Vagina (tissue), 2 donors: ENCODE data around the gene TAAR6. TPM values are rescaled to one million over a fixed set of nuclear protein-coding genes. Genes with fewer than 3 reads are reported as not detected.

Experiments
- DNase-seq, 2 donors: peaks; one replicate each; pipeline ENCODE4 v3.0.0-alpha.2; 2017; ENCODE audit errors: extremely low spot score in 2 of 2
- H3K27ac ChIP-seq: fragments of 200-600 bp; sonication (generic); one replicate; pipeline ENCODE4 v1.5.1; 2019
- H3K27me3 ChIP-seq: fragments of 200-600 bp; sonication (generic); one replicate; pipeline ENCODE4 v1.5.1; 2019
- H3K36me3 ChIP-seq, 2 donors: fragments of 200-600 bp; sonication (generic); one replicate each; pipeline ENCODE4 v1.5.1; 2017 to 2019
- H3K4me1 ChIP-seq: fragments of 200-600 bp; sonication (generic); one replicate; pipeline ENCODE4 v1.5.1; 2019
- H3K4me3 ChIP-seq, 2 donors: fragments of 200-600 bp; sonication (generic); 1 replicate in 1 of 2; 2 replicates in 1 of 2; pipeline ENCODE4 v1.5.1; 2016 to 2019
- H3K9me3 ChIP-seq: fragments of 200-600 bp; sonication (generic); one replicate; pipeline ENCODE4 v1.5.1; 2019
- CTCF ChIP-seq, 3 experiments: fragments of 450-650 bp in 2 of 3; fragments of 200-600 bp in 1 of 3; sonication (generic) in 1 of 3; IDR thresholded peaks; one replicate each; pipeline ENCODE4 v1.5.1; 2017 to 2019; ENCODE audit warnings: antibody characterized with exemption in 3 of 3, mild to moderate bottlenecking in 2 of 3, moderate library complexity in 2 of 3
- POLR2A ChIP-seq, 2 donors: fragments of 450-650 bp; IDR thresholded peaks; one replicate each; pipeline ENCODE4 v1.6.1; 2017; ENCODE audit warnings: antibody characterized with exemption in 2 of 2, mild to moderate bottlenecking in 2 of 2, moderate library complexity in 2 of 2
- POLR2AphosphoS5 ChIP-seq, 2 donors: sonication (generic); formaldehyde crosslinking; IDR thresholded peaks; one replicate each; pipeline ENCODE4 v1.9.0; 2017; ENCODE audit warnings: antibody characterized with exemption in 2 of 2, mild to moderate bottlenecking in 2 of 2, low read depth in 1 of 2; ENCODE audit not compliant: insufficient read depth in 1 of 2
- intact Hi-C: fragments of 100-400 bp; cut with DNase I; formaldehyde crosslinking; loops from one replicate; pipeline ENCODE4 v1.15.1; 2023
- small RNA-seq: library from RNA; depleted of rRNA; stranded (forward); fragments of <200 nt; gene quantifications from one replicate; pipeline ENCODE3, GENCODE V24; 2016
- total RNA-seq: library from RNA; depleted of rRNA; stranded (reverse); fragments of >200 nt; gene quantifications from one replicate; pipeline ENCODE4 v1.2.3, GENCODE V29; 2016

Gene TAAR6
- total RNA-seq, 1 donor from 2014 or later, result not detected

GRCh38 chr6:132612449-132613108 is 42.5 kb downstream of the TAAR6 start:
- TF ChIP-seq CTCF (IDR thresholded peaks at IDR 0.05) (no peak), POLR2AphosphoS5 (IDR thresholded peaks at IDR 0.05; ENCODE audit: insufficient read depth in 1 of 2, low read depth in 1 of 2) (no peak), POLR2A (IDR thresholded peaks at IDR 0.05) (no peak)
- Histone ChIP-seq H3K27me3 (no peaks in the 10 kb centered on the region), H3K4me1 (no peaks in the 10 kb centered on the region), H3K9me3 (no peaks in the 10 kb centered on the region), H3K27ac (no peak overlapping the region), H3K36me3 (no peaks in the 10 kb centered on the region), H3K4me3 (no peak overlapping the region)
- intact Hi-C loops, result no loop called here
- no peak for DNase-seq

GRCh38 chr6:132614554-132614953 is 44.4 kb downstream of the TAAR6 start:
- H3K27me3 ChIP-seq, result no peaks in the 10 kb centered on the region
- intact Hi-C loops, result no loop called here
- TF ChIP-seq POLR2A (IDR thresholded peaks at IDR 0.05) (no peak), POLR2AphosphoS5 (IDR thresholded peaks at IDR 0.05; ENCODE audit: insufficient read depth in 1 of 2, low read depth in 1 of 2) (no peak)
- no peak overlapping the region for H3K4me3 ChIP-seq
- H3K27ac ChIP-seq, result no peak overlapping the region
- H3K4me1 ChIP-seq, result no peaks in the 10 kb centered on the region
- H3K9me3 ChIP-seq, result no peaks in the 10 kb centered on the region
- H3K36me3 ChIP-seq, result no peaks in the 10 kb centered on the region
- no peak for DNase-seq

DNA sequence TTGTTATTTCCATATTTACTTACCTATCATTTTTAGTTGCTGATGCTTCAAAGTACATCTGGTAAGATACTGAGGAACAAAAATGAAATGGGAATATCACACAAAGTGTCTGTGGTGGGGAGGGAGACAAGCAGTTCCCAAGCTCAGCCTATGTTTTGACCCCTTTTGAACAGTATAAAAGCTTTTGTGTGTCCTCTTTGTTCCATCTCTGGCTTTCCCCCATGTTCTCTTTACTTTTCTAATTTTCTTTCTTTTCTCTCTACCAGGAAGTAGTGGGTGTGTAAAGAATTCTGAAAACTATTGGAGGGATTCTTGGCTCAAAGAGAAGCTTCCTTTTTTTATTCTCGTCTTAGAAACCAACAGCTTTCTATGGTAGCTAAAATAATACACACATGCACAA is 46.6 kb downstream of the TAAR6 start:
- Histone ChIP-seq H3K27ac (no peak overlapping the region), H3K36me3 (no peaks in the 10 kb centered on the region), H3K4me3 (no peak overlapping the region), H3K9me3 (no peaks in the 10 kb centered on the region), H3K27me3 (no peaks in the 10 kb centered on the region), H3K4me1 (no peaks in the 10 kb centered on the region)
- no peak for TF ChIP-seq CTCF (IDR thresholded peaks at IDR 0.05)
- TF ChIP-seq POLR2A (IDR thresholded peaks at IDR 0.05), result no peak
- no peak for TF ChIP-seq POLR2AphosphoS5 (IDR thresholded peaks at IDR 0.05; ENCODE audit: insufficient read depth in 1 of 2, low read depth in 1 of 2)
- intact Hi-C loops, result no loop called here
- DNase-seq, result no peak

Small RNA genes within 50 kb of the gene (small RNA-seq; reads per million reads assigned to genes)
- gene TAAR7P, result not detected

Other genes with a start within 250 kb of the TAAR6 start
- gene MOXD1, start 168.8 kb upstream of the TAAR6 start, total RNA-seq, result 16.0 TPM
- gene STX7, start 57.2 kb upstream of the TAAR6 start, total RNA-seq, result 26.8 TPM
- not detected for gene TAAR9, start 32.0 kb upstream of the TAAR6 start, total RNA-seq
- not detected for gene TAAR8, start 17.6 kb upstream of the TAAR6 start, total RNA-seq
- not detected for gene TAAR5, start 19.4 kb downstream of the TAAR6 start, total RNA-seq
- gene TAAR2, start 54.0 kb downstream of the TAAR6 start, total RNA-seq, result not detected
- gene TAAR1, start 88.9 kb downstream of the TAAR6 start, total RNA-seq, result not detected
- 2.0 TPM for gene VNN1, start 143.7 kb downstream of the TAAR6 start, total RNA-seq
- 1.5 TPM for gene VNN2, start 187.6 kb downstream of the TAAR6 start, total RNA-seq
- gene SLC18B1, start 228.3 kb downstream of the TAAR6 start, total RNA-seq, result 6.4 TPM
- 1,905 TPM for gene RPS12, start 244.2 kb downstream of the TAAR6 start, total RNA-seq